Loucy (cell line): ENCODE measurements around the gene FGFRL1.

Experiments used
- H2AFZ ChIP-seq: fragments of 200-600 bp; sonication (generic); 2 replicates; pipeline ENCODE4 v1.6.0; 2016; ENCODE audit warnings: antibody characterized with exemption, mild to moderate bottlenecking, low read length, moderate library complexity
- H3F3A ChIP-seq: fragments of 200-600 bp; 2 replicates; pipeline ENCODE4 v1.6.0; 2016; ENCODE audit warnings: antibody characterized with exemption, low read depth, mild to moderate bottlenecking
- H3K27me3 ChIP-seq: fragments of 200-600 bp; sonication (generic); 2 replicates; pipeline ENCODE4 v1.6.1; 2014; ENCODE audit warnings: low read length, mild to moderate bottlenecking; ENCODE audit not compliant: insufficient read depth, poor library complexity, severe bottlenecking
- H3K36me3 ChIP-seq: fragments of 200-600 bp; sonication (generic); 2 replicates; pipeline ENCODE4 v1.6.1; 2016; ENCODE audit warnings: low read length; ENCODE audit not compliant: insufficient read depth
- H3K4me1 ChIP-seq: fragments of 200-600 bp; sonication (generic); 2 replicates; pipeline ENCODE4 v1.5.1; 2014; ENCODE audit warnings: low read length, mild to moderate bottlenecking; ENCODE audit not compliant: insufficient read depth, poor library complexity, severe bottlenecking
- H3K4me2 ChIP-seq: fragments of 200-600 bp; sonication (generic); 2 replicates; pipeline ENCODE4 v1.6.0; 2014; ENCODE audit warnings: antibody characterized with exemption, low read length, low read depth, mild to moderate bottlenecking; ENCODE audit not compliant: poor library complexity, severe bottlenecking
- H3K4me3 ChIP-seq: fragments of 200-600 bp; sonication (generic); 2 replicates; pipeline ENCODE4 v1.5.1; 2014; ENCODE audit warnings: low read length, mild to moderate bottlenecking, mixed read lengths; ENCODE audit not compliant: poor library complexity, severe bottlenecking
- H3K79me2 ChIP-seq: fragments of 200-600 bp; sonication (generic); 2 replicates; pipeline ENCODE4 v1.6.1; 2014; ENCODE audit warnings: low read length; ENCODE audit not compliant: insufficient read depth
- H3K9ac ChIP-seq: fragments of 200-600 bp; sonication (generic); 2 replicates; pipeline ENCODE4 v1.6.0; 2014; ENCODE audit warnings: mild to moderate bottlenecking, low read depth, low read length, moderate library complexity; ENCODE audit not compliant: poor library complexity, severe bottlenecking
- H3K9me2 ChIP-seq: fragments of 200-600 bp; sonication (generic); replicated peaks from 2 replicates; pipeline ENCODE4 v1.6.1; 2016; ENCODE audit warnings: low read depth, low read length, mixed read lengths
- H3K9me3 ChIP-seq: fragments of 200-600 bp; sonication (generic); 2 replicates; pipeline ENCODE4 v1.6.1; 2014; ENCODE audit warnings: mild to moderate bottlenecking, antibody characterized with exemption, low read length, low read depth; ENCODE audit not compliant: insufficient read depth
- H4K20me1 ChIP-seq: fragments of 200-600 bp; sonication (generic); 2 replicates; pipeline ENCODE4 v1.6.0; 2014; ENCODE audit warnings: antibody characterized with exemption, low read length, mild to moderate bottlenecking; ENCODE audit not compliant: insufficient read depth, poor library complexity, severe bottlenecking
- CTCF ChIP-seq: fragments of 200-600 bp; sonication (generic); conservative IDR thresholded peaks from 2 replicates; pipeline ENCODE4 v1.5.1; 2014; ENCODE audit warnings: mild to moderate bottlenecking, antibody characterized with exemption, low read length
- EZH2phosphoT487 ChIP-seq: fragments of 200-600 bp; IDR thresholded peaks from 2 replicates; pipeline ENCODE4 v1.6.1; 2018; ENCODE audit warnings: antibody characterized with exemption, mild to moderate bottlenecking, moderate library complexity, borderline replicate concordance

FGFRL1 gene

GRCh38 chr4:1041936-1042330 lies 30.5 kb downstream of the FGFRL1 start:
- Histone ChIP-seq H3K9me3 (peaks cover 3% of the 10 kb centered on the region; the same call in 1 of the 2 replicates), H3K9me2 (no peaks in the 10 kb centered on the region), H2AFZ (no peak overlapping the region), H3K36me3 (no peaks in the 10 kb centered on the region), H3K27me3 (no peaks in the 10 kb centered on the region), H3K4me2 (no peak overlapping the region), H3K79me2 (no peaks in the 10 kb centered on the region), H3K9ac (no peak overlapping the region), H3F3A (no peaks in the 10 kb centered on the region), H3K4me3 (no peak overlapping the region), H4K20me1 (no peaks in the 10 kb centered on the region), H3K4me1 (no peaks in the 10 kb centered on the region)
- TF ChIP-seq EZH2phosphoT487 (no peak), CTCF (no peak)

- Histone ChIP-seq H3K9ac (no peak overlapping the region), H3K9me2 (no peaks in the 10 kb centered on the region), H3K9me3 (peaks cover 4% of the 10 kb centered on the region; the same call in 1 of the 2 replicates), H3F3A (no peaks in the 10 kb centered on the region), H4K20me1 (no peaks in the 10 kb centered on the region), H2AFZ (no peak overlapping the region), H3K4me1 (no peaks in the 10 kb centered on the region), H3K79me2 (no peaks in the 10 kb centered on the region), H3K4me2 (no peak overlapping the region), H3K36me3 (no peaks in the 10 kb centered on the region), H3K4me3 (no peak overlapping the region), H3K27me3 (no peaks in the 10 kb centered on the region)
- TF ChIP-seq CTCF = no peak
- TF ChIP-seq EZH2phosphoT487 = no peak
Observed at GRCh38 chr4:1042352-1043055, 31.1 kb downstream of the FGFRL1 start.

- H3K79me2 ChIP-seq = no peaks in the 10 kb centered on the region
- no peak overlapping the region for H3K4me2 ChIP-seq
- H2AFZ ChIP-seq = no peak overlapping the region
- H3F3A ChIP-seq = no peaks in the 10 kb centered on the region
- H3K9ac ChIP-seq = no peak overlapping the region
- H3K4me3 ChIP-seq = no peak overlapping the region
- peaks cover 4% of the 10 kb centered on the region; the same call in 1 of the 2 replicates for H3K9me3 ChIP-seq
- no peaks in the 10 kb centered on the region for H3K27me3 ChIP-seq
- no peaks in the 10 kb centered on the region for H3K4me1 ChIP-seq
- H3K9me2 ChIP-seq = no peaks in the 10 kb centered on the region
- no peaks in the 10 kb centered on the region for H4K20me1 ChIP-seq
- TF ChIP-seq CTCF = no peak
- H3K36me3 ChIP-seq = no peaks in the 10 kb centered on the region
Observed at GRCh38 chr4:1043162-1043561, 31.7 kb downstream of the FGFRL1 start.
